ENCODE data around the gene MLIP.

MLIP gene

GRCh38 chr6:54107470-54108090, 3.7 kb upstream of the MLIP start:
- no peaks in the 10 kb centered on the region for H3K27me3 ChIP-seq (replicated peaks)
- no peak overlapping the region for H3K4me3 ChIP-seq (ENCODE audit: low read depth, low read length)
- H3K36me3 ChIP-seq (replicated peaks) = no peaks in the 10 kb centered on the region
- no peak for DNase-seq
- H3K27ac ChIP-seq = no peak overlapping the region
- TF ChIP-seq CTCF (IDR thresholded peaks at IDR 0.05; ENCODE audit: low read depth, low read length, missing control alignments) = no peak
- in situ Hi-C loops (cut with HindIII; ENCODE audit: low pct_ligation_motif_present, low sequenced_read_pairs) = no loop called here

- TF ChIP-seq CTCF (IDR thresholded peaks at IDR 0.05; ENCODE audit: low read depth, low read length, missing control alignments) = no peak
- H3K36me3 ChIP-seq (replicated peaks) = no peaks in the 10 kb centered on the region
- no peaks in the 10 kb centered on the region for H3K27me3 ChIP-seq (replicated peaks)
- in situ Hi-C loops (cut with HindIII; ENCODE audit: low pct_ligation_motif_present, low sequenced_read_pairs) = no loop called here
- H3K27ac ChIP-seq = no peak overlapping the region
- H3K4me3 ChIP-seq (ENCODE audit: low read depth, low read length) = no peak overlapping the region
- no peak for DNase-seq
Observed at GRCh38 chr6:54108271-54108670, 3.0 kb upstream of the MLIP start.

- Histone ChIP-seq H3K27me3 (replicated peaks) (no peaks in the 10 kb centered on the region), H3K27ac (no peak overlapping the region), H3K36me3 (replicated peaks) (no peaks in the 10 kb centered on the region), H3K4me3 (ENCODE audit: low read depth, low read length) (no peak overlapping the region)
- DNase-seq = no peak
- no peak for TF ChIP-seq CTCF (IDR thresholded peaks at IDR 0.05; ENCODE audit: low read depth, low read length, missing control alignments)
- in situ Hi-C loops (cut with HindIII; ENCODE audit: low pct_ligation_motif_present, low sequenced_read_pairs) = no loop called here
Observed at GRCh38 chr6:54109586-54109985, 1.7 kb upstream of the MLIP start.

- TF ChIP-seq CTCF (IDR thresholded peaks at IDR 0.05; ENCODE audit: low read depth, low read length, missing control alignments) = no peak
- in situ Hi-C loops (cut with HindIII; ENCODE audit: low pct_ligation_motif_present, low sequenced_read_pairs) = no loop called here
- Histone ChIP-seq H3K27me3 (replicated peaks) (no peaks in the 10 kb centered on the region), H3K4me3 (ENCODE audit: low read depth, low read length) (no peak overlapping the region), H3K27ac (no peak overlapping the region), H3K36me3 (replicated peaks) (no peaks in the 10 kb centered on the region)
- no peak for DNase-seq
Observed at GRCh38 chr6:54112151-54112650, 958 bp downstream of the MLIP start.

GRCh38 chr6:54114991-54115390, 3.7 kb downstream of the MLIP start:
- in situ Hi-C loops (cut with HindIII; ENCODE audit: low pct_ligation_motif_present, low sequenced_read_pairs) = no loop called here
- Histone ChIP-seq H3K27me3 (replicated peaks) (no peaks in the 10 kb centered on the region), H3K4me3 (ENCODE audit: low read depth, low read length) (no peak overlapping the region), H3K36me3 (replicated peaks) (no peaks in the 10 kb centered on the region), H3K27ac (no peak overlapping the region)
- DNase-seq = no peak
- TF ChIP-seq CTCF (IDR thresholded peaks at IDR 0.05; ENCODE audit: low read depth, low read length, missing control alignments) = no peak

- in situ Hi-C loops (cut with HindIII; ENCODE audit: low pct_ligation_motif_present, low sequenced_read_pairs) = no loop called here
- Histone ChIP-seq H3K4me3 (ENCODE audit: low read depth, low read length) (no peak overlapping the region), H3K27me3 (replicated peaks) (no peaks in the 10 kb centered on the region), H3K36me3 (replicated peaks) (no peaks in the 10 kb centered on the region), H3K27ac (no peak overlapping the region)
- DNase-seq = no peak
- no peak for TF ChIP-seq CTCF (IDR thresholded peaks at IDR 0.05; ENCODE audit: low read depth, low read length, missing control alignments)
Observed at GRCh38 chr6:54115966-54116365, 4.7 kb downstream of the MLIP start.
